CD4-positive, alpha-beta T cell treated with Interleukin-6 for 4 hours (primary cell): Measurements from ENCODE around the gene SYK.
A peak's percentile ranks its signal among the peaks of the same experiment; 100 is the strongest.
"Not testable (repeated sequence)": the region's sequence is repeated elsewhere in the genome, so short reads cannot be mapped to it uniquely, and the experiment has no call there.

Experiments
- DNase-seq: peaks from one replicate; pipeline ENCODE4 v3.0.0-alpha.2; 2020; ENCODE audit warnings: mixed read lengths

SYK gene

DNA sequence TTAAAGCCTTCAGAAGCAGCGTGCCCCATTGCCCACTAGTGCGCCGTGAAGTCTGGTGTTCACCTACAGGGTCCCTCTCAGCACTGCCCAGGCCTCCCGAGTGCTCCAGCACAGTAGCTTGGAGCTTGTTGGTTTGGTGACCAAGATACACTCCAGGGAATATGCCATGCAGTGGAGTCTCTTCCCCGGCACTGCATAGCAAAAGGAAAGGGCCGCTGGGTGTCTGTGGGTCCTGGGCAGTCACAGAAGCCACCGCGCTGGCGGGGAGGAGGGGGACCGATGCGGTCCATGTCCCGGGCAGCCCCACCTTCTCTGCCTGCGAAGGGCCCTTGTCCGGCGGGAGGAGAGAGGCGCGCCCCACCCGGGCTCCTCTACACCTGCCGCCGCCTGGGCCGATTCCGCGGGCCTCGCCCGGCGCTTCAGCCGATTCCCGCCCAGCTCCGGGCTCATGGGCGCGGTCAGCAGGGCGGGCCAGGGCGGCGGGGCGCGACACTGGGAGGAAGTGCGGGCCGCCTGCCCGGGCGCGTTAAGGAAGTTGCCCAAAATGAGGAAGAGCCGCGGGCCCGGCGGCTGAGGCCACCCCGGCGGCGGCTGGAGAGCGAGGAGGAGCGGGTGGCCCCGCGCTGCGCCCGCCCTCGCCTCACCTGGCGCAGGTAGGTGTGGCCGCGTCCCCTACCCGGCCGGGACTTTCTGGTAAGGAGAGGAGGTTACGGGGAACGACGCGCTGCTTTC is at the start of gene SYK:
Gene SYK, plus strand, starts transcription at position 579 of the 732 bp plus-strand sequence. CDS start 42,080 bp downstream, outside the sequence.
- no peak for DNase-seq

GRCh38 chr9:90755514-90756371 is 45.9 kb upstream of the SYK start:
- DNase-seq = peak; percentile 36

DNA sequence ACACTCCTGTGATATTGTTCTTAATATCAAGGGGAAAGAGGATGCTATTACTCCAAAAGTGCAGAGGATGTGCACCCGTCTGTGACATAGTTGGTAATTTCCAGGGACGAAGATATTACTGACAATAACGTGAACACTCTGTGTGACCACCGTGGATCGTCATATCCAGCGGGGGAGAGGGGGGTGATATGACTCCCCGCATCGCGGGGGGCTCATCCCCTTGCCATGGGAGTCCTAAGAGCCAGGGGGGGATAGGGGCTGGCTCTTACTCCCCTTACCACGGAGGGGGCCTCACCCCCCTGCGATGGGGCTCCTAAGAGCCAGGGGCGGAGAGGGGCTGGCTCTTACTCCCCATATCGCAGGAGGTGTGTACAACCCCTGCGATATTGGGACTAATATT is 41.0 kb upstream of the SYK start:
- not testable (repeated sequence) for DNase-seq

- no peak for DNase-seq
Measured at GRCh38 chr9:90766731-90767130, 34.9 kb upstream of the SYK start.

DNA sequence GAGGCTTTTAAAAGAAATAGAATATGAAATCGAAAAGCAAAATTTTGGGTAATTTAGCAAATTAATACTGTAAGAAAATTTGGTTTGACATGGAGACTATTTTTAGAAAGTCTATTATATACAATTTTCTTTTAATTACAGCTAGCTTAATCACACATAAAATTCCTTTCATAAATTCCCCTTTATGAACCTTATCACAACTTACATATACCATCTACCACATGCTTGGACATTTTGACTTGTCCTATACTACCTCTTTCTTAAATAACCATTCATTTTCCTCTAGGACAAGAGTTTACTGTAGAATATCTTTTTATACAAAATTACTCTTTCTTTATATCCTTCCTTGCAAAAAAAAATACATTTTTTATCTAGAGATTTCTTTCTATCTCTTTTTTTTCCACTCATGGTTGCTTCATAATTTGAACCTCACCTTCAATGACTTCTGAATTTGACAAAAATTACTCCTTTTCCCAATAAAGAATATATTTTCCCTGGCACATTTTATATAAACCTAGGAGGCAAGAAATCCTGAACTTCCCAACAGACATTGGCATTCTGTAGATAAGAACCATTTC is 34.0 kb upstream of the SYK start:
- DNase-seq = no peak

DNA sequence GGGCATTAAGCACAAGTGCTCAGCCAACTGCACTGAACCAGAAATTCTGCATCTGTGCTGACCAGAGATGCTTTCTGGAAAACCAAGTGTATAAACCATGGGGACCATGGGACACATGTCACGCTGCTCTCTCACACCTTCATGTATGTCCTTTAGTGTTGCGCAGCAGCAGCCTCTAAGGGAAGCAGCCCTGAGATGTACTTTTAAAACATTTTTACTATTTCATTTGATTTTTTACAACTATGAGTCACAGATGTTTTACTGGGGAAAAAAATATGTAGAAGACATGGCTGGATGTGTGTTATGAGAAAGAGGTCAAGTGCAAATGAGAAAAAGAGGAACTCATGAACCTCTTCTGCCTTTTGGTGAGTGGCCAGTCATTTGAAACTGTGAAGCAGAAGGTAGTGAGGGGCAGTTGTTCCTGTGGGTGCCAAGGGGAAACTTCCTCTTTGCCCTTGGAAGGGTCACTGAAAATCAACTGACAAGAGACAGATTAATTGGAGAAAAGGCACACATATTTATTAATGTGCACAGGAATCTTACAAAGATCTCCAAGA is 31.4 kb upstream of the SYK start:
- DNase-seq = no peak

GRCh38 chr9:90770927-90771326 is 30.7 kb upstream of the SYK start:
- DNase-seq = no peak

GRCh38 chr9:90772386-90772785 is 29.2 kb upstream of the SYK start:
- no peak for DNase-seq

GRCh38 chr9:90773617-90774016 is 28.0 kb upstream of the SYK start:
- no peak for DNase-seq

GRCh38 chr9:90774071-90774470 is 27.5 kb upstream of the SYK start:
- no peak for DNase-seq

- DNase-seq = no peak
Measured at GRCh38 chr9:90774682-90775081, 26.9 kb upstream of the SYK start.

- DNase-seq = no peak
Measured at GRCh38 chr9:90775657-90776056, 26.0 kb upstream of the SYK start.

- DNase-seq = no peak
Measured at GRCh38 chr9:90778746-90779145, 22.9 kb upstream of the SYK start.

GRCh38 chr9:90783552-90783951 is 18.1 kb upstream of the SYK start:
- DNase-seq = no peak

GRCh38 chr9:90783964-90784363 is 17.7 kb upstream of the SYK start:
- DNase-seq = no peak

- DNase-seq = no peak
Measured at GRCh38 chr9:90787771-90788460, 13.7 kb upstream of the SYK start.

DNA sequence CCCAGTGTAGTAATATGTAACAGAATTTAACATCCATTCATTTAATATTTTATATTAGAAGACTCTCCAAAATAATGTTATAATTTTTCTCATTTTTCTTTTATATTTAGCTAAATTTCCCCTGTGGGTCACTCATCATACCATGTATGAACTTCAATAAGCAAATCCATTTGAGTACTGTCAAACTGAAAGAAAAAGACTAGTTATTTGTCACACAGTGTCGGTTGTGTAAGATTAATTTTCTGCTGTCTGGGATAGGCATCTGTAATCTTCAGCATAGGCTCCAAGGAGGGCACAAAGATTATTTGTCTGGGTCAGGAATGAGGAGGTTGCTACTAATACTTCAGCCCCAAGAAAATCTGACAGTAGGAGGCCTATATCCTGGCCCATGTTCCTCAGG is 13.1 kb upstream of the SYK start:
- not testable (repeated sequence) for DNase-seq

GRCh38 chr9:90789408-90789807 is 12.2 kb upstream of the SYK start:
- no peak for DNase-seq

- no peak for DNase-seq
Measured at GRCh38 chr9:90789862-90790261, 11.8 kb upstream of the SYK start.

GRCh38 chr9:90793024-90793423 is 8.6 kb upstream of the SYK start:
- DNase-seq = not testable (repeated sequence)

GRCh38 chr9:90793729-90794128 is 7.9 kb upstream of the SYK start:
- DNase-seq = no peak

GRCh38 chr9:90795084-90795483 is 6.5 kb upstream of the SYK start:
- no peak for DNase-seq

DNA sequence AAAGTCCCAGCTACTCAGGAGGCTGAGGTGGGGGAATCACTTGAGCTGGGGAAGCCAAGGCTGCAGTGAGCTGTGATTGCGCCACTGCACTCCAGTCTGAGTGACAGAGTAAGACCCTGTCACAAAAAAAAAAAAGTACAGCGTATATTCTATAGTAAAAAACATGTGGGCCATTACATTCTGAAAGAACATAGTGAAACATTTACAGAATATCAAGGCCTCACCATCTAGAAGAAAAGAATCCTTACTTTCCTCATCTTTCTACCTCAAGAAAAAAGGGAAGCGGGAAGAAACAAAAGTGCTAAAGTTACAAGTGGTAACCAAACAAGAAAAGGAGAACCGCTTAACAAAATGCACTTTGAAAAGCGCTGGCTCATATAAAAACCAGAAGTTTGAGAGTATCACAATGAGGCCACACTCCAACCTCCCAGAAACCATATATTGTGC is 5.7 kb upstream of the SYK start:
- no peak for DNase-seq
